CD4-positive, alpha-beta T cell (primary cell): ENCODE data around the gene KNG1. TPM values are rescaled to one million over a fixed set of nuclear protein-coding genes. Genes with fewer than 3 reads are reported as not detected.

ENCODE experiments used
- ATAC-seq: fragments of 200-7000 bp; cut with Tn5 transposase; one replicate; pipeline ENCODE4 v1.10.0; 2022; ENCODE audit warnings: mild to moderate bottlenecking; ENCODE audit not compliant: poor library complexity
- CTCF ChIA-PET: fragments of 350-600 bp; sonication (Branson Sonifier 250); formaldehyde crosslinking; loops from one replicate; lab custom pipeline; 2021; ENCODE audit warnings: antibody characterized with exemption, inconsistent platforms; lab: Charles Lee
- POLR2A ChIA-PET: fragments of 350-600 bp; sonication (Branson Sonifier 250); formaldehyde crosslinking; loops from one replicate; lab custom pipeline; 2021; ENCODE audit warnings: antibody characterized with exemption, inconsistent platforms; lab: Charles Lee
- DNase-seq, 14 experiments: peaks; one replicate each; pipeline ENCODE4 v3.0.0-alpha.2; 2013 to 2020; ENCODE audit warnings: mixed read lengths in 2 of 14
- H3K27ac ChIP-seq, 2 donors: one replicate each; pipeline versions ENCODE4 v1.5.1 to v1.7.0; 2013; ENCODE audit warnings: low read length in 2 of 2, low read depth in 1 of 2, mild to moderate bottlenecking in 1 of 2
- H3K27me3 ChIP-seq, 2 experiments: 1 replicate in 1 of 2; 2 replicates in 1 of 2; pipeline versions ENCODE4 v1.6.1 to v1.7.0; 2013; ENCODE audit warnings: low read length in 2 of 2, control low read depth in 1 of 2, mild to moderate bottlenecking in 1 of 2, moderate library complexity in 1 of 2; ENCODE audit not compliant: insufficient read depth in 2 of 2, control insufficient read depth in 1 of 2
- H3K36me3 ChIP-seq: one replicate; pipeline ENCODE4 v1.6.1; 2013; ENCODE audit warnings: low read length, control low read depth; ENCODE audit not compliant: insufficient read depth
- H3K4me1 ChIP-seq: one replicate; pipeline ENCODE4 v1.6.1; 2013; ENCODE audit warnings: low read length, control low read depth; ENCODE audit not compliant: insufficient read depth
- H3K4me3 ChIP-seq: one replicate; pipeline ENCODE4 v1.5.1; 2013; ENCODE audit warnings: mild to moderate bottlenecking, low read length, moderate library complexity
- H3K9me3 ChIP-seq, 2 experiments: 1 replicate in 1 of 2; 2 replicates in 1 of 2; pipeline versions ENCODE4 v1.6.1 to v1.7.0; 2013; ENCODE audit warnings: low read length in 2 of 2, mild to moderate bottlenecking in 2 of 2, control low read depth in 1 of 2, moderate library complexity in 1 of 2; ENCODE audit not compliant: control insufficient read depth in 1 of 2, insufficient read depth in 1 of 2
- H3K27ac Mint-ChIP-seq: one replicate; pipeline ENCODE4 v1.8.0; 2020; ENCODE audit warnings: mixed read lengths
- H3K27me3 Mint-ChIP-seq: one replicate; pipeline ENCODE4 v1.8.0; 2021; ENCODE audit warnings: mixed read lengths
- H3K36me3 Mint-ChIP-seq: one replicate; pipeline ENCODE4 v1.8.0; 2021; ENCODE audit warnings: low read depth, mixed read lengths
- H3K4me1 Mint-ChIP-seq: one replicate; pipeline ENCODE4 v1.8.0; 2021; ENCODE audit warnings: low read depth, mixed read lengths
- H3K4me3 Mint-ChIP-seq: one replicate; pipeline ENCODE4 v1.8.0; 2020; ENCODE audit warnings: mild to moderate bottlenecking, mixed read lengths
- H3K9me3 Mint-ChIP-seq: one replicate; pipeline ENCODE4 v1.8.0; 2020; ENCODE audit warnings: mixed read lengths
- intact Hi-C, 2 experiments: fragments of 100-400 bp; cut with DNase I in 1 of 2; cut with micrococcal nuclease in 1 of 2; formaldehyde crosslinking; loops; one replicate each; pipeline versions ENCODE4 v1.15.1 to v1.9.0; 2023 to 2025; cut with DNase I, micrococcal nuclease
- total RNA-seq, 174 experiments: library from RNA in 2 of 174; stranded (reverse) in 2 of 174; gene quantifications; one replicate each; pipeline ENCODE4 v1.2.3 and lab custom pipeline; 2021 to 2026
- TF ChIP-seq, protein P1 (sequence below): fragments of 200-600 bp; IDR thresholded peaks from one replicate; pipeline ENCODE4 v1.8.0; 2022; ENCODE audit warnings: antibody characterized with exemption, mild to moderate bottlenecking

Gene KNG1
- total RNA-seq, 2 experiments from 2014 or later, result not detected

DNA sequence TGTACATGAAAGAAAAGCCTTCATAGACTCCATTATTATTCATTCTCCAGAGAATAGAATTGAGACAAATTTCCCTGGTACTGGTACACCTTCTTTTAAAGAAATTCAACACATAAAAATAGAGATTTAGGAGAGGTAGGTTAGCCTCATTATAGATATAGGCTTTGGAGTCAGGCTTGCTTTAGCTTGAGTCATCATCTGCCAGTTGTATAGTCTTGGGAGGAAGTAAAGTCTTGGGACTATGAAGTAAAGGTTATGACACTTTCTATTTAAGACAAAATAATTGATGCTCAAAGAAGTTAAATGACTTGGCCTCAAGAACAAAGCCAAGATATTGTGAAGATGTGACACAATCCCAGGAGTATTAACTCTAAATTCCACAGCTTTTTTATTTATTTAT lies 47.0 kb upstream of the KNG1 start:
- no peaks in the 10 kb centered on the region for H3K4me1 Mint-ChIP-seq
- DNase-seq, result no peak
- TF ChIP-seq, protein P1, sequence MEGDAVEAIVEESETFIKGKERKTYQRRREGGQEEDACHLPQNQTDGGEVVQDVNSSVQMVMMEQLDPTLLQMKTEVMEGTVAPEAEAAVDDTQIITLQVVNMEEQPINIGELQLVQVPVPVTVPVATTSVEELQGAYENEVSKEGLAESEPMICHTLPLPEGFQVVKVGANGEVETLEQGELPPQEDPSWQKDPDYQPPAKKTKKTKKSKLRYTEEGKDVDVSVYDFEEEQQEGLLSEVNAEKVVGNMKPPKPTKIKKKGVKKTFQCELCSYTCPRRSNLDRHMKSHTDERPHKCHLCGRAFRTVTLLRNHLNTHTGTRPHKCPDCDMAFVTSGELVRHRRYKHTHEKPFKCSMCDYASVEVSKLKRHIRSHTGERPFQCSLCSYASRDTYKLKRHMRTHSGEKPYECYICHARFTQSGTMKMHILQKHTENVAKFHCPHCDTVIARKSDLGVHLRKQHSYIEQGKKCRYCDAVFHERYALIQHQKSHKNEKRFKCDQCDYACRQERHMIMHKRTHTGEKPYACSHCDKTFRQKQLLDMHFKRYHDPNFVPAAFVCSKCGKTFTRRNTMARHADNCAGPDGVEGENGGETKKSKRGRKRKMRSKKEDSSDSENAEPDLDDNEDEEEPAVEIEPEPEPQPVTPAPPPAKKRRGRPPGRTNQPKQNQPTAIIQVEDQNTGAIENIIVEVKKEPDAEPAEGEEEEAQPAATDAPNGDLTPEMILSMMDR, result no peak

DNA sequence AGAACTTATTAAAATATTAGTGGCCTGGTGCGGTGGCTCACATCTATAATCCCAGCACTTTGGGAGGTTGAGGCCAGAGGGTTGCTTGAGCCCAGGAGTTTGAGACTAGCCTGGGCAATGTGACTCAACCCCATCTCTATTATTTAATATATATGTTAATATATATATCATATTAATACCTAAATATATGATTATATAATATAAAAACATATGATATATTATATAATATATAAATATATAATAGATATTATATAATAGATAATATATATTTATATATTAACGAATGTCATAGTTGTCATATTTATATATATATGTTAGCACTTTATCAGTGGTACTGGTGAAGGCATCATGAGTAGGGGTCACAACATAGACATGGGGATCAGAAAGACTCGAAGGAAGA lies 46.1 kb upstream of the KNG1 start:
- Histone ChIP-seq H3K9me3 (no peaks in the 10 kb centered on the region), H3K27me3 (no peaks in the 10 kb centered on the region), H3K27ac (no peak overlapping the region), H3K4me1 (no peaks in the 10 kb centered on the region), H3K36me3 (no peaks in the 10 kb centered on the region), H3K4me3 (no peak overlapping the region)
- Mint-ChIP-seq H3K27me3 (peaks cover 40% of the 10 kb centered on the region), H3K4me3 (no peak overlapping the region), H3K27ac (no peak overlapping the region), H3K9me3 (no peaks in the 10 kb centered on the region), H3K36me3 (no peaks in the 10 kb centered on the region), H3K4me1 (no peaks in the 10 kb centered on the region)
- TF ChIP-seq, protein P1, result no peak
- ChIA-PET POLR2A (no interaction called here), CTCF (no interaction called here)
- ATAC-seq (no peak), DNase-seq (no peak)
- intact Hi-C loops, result no loop called here

More for the DNA sequence above, 47.0 kb upstream of the KNG1 start:
- ATAC-seq, result no peak
- intact Hi-C loops, result no loop called here
- H3K27me3 Mint-ChIP-seq, result peaks cover 38% of the 10 kb centered on the region
- Histone ChIP-seq H3K27me3 (no peaks in the 10 kb centered on the region), H3K4me3 (no peak overlapping the region), H3K36me3 (no peaks in the 10 kb centered on the region), H3K4me1 (no peaks in the 10 kb centered on the region), H3K9me3 (no peaks in the 10 kb centered on the region), H3K27ac (no peak overlapping the region)
- ChIA-PET POLR2A (no interaction called here), CTCF (no interaction called here)
- H3K27ac Mint-ChIP-seq, result no peak overlapping the region
- H3K36me3 Mint-ChIP-seq, result no peaks in the 10 kb centered on the region
- H3K4me3 Mint-ChIP-seq, result no peak overlapping the region
- no peaks in the 10 kb centered on the region for H3K9me3 Mint-ChIP-seq

DNA sequence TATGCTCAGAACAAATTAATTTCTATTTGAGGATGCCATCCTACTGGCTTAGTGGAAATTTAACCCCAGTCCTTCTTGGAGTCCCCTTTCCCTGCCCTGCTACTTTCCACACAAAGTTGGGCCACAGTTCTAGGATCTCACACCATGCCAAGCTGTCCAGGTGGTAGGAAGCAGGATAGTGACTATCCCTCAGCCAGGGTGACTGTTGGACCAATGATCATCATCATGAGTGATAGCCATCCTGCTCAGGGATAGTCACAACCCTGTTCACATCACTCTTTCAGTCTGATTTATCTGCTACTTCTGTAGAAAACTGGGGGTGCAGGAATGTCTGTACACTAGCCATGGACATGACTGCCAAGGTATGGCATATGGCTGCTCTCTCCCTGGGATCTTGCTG lies 38.6 kb upstream of the KNG1 start:
- Mint-ChIP-seq H3K4me3 (no peak overlapping the region), H3K27me3 (peaks cover 79% of the 10 kb centered on the region), H3K9me3 (no peaks in the 10 kb centered on the region), H3K27ac (no peak overlapping the region), H3K4me1 (no peaks in the 10 kb centered on the region), H3K36me3 (no peaks in the 10 kb centered on the region)
- TF ChIP-seq, protein P1, result no peak
- intact Hi-C loops, result no loop called here
- Histone ChIP-seq H3K9me3 (peaks cover 0 to 3% of the 10 kb centered on the region in 2 experiments), H3K4me1 (no peaks in the 10 kb centered on the region), H3K27me3 (peaks cover 6 to 9% of the 10 kb centered on the region in 2 experiments), H3K36me3 (no peaks in the 10 kb centered on the region), H3K27ac (no peak overlapping the region), H3K4me3 (no peak overlapping the region)
- POLR2A ChIA-PET, result no interaction called here
- no peak for ATAC-seq
- CTCF ChIA-PET, result no interaction called here
- no peak for DNase-seq
